Smooth muscle cell (in vitro differentiated cells): ENCODE data around the gene ZDHHC17. TPM values are rescaled to one million over a fixed set of nuclear protein-coding genes. Genes with fewer than 3 reads are reported as not detected.
A peak's percentile ranks its signal among the peaks of the same experiment; 100 is the strongest.

Source experiments
- DNase-seq: peaks from one replicate; lab custom pipeline; 2025; ENCODE audit not compliant: unreplicated experiment; lab: John Stamatoyannopoulos, UW
- H2AFZ ChIP-seq: fragments of 200-600 bp; sonication (generic); 2 replicates; pipeline ENCODE4 v1.6.0; 2016; ENCODE audit warnings: antibody characterized with exemption, low read depth, mild to moderate bottlenecking
- H3F3A ChIP-seq: fragments of 200-600 bp; sonication (generic); 2 replicates; pipeline ENCODE4 v1.6.0; 2017; ENCODE audit warnings: antibody characterized with exemption, low read depth
- H3K27ac ChIP-seq: fragments of 200-600 bp; sonication (generic); 2 replicates; pipeline ENCODE4 v1.5.1; 2016; ENCODE audit warnings: low read depth, mild to moderate bottlenecking
- H3K27me3 ChIP-seq: fragments of 200-600 bp; sonication (generic); 2 replicates; pipeline ENCODE4 v1.6.1; 2016; ENCODE audit warnings: low read depth, mild to moderate bottlenecking
- H3K36me3 ChIP-seq: fragments of 200-600 bp; sonication (generic); 2 replicates; pipeline ENCODE4 v1.5.1; 2016; ENCODE audit warnings: low read depth
- H3K4me1 ChIP-seq: fragments of 200-600 bp; sonication (generic); 2 replicates; pipeline ENCODE4 v1.5.1; 2016; ENCODE audit warnings: low read depth
- H3K4me2 ChIP-seq: fragments of 200-600 bp; sonication (generic); 2 replicates; pipeline ENCODE4 v1.6.0; 2016; ENCODE audit warnings: mild to moderate bottlenecking
- H3K4me3 ChIP-seq: fragments of 200-600 bp; sonication (generic); 2 replicates; pipeline ENCODE4 v1.5.1; 2016; ENCODE audit warnings: mild to moderate bottlenecking
- H3K79me2 ChIP-seq: fragments of 200-600 bp; sonication (generic); 2 replicates; pipeline ENCODE4 v1.6.0; 2016; ENCODE audit warnings: low read depth, mild to moderate bottlenecking
- H3K9ac ChIP-seq: fragments of 200-600 bp; sonication (generic); 2 replicates; pipeline ENCODE4 v1.6.0; 2016; ENCODE audit warnings: low read depth
- H3K9me3 ChIP-seq: fragments of 200-600 bp; sonication (generic); replicated peaks from 2 replicates; pipeline ENCODE4 v1.5.1; 2016; ENCODE audit warnings: low read depth
- H4K20me1 ChIP-seq: fragments of 200-600 bp; sonication (generic); 2 replicates; pipeline ENCODE4 v1.6.0; 2016; ENCODE audit warnings: low read depth
- CTCF ChIP-seq: fragments of 200-600 bp; sonication (generic); IDR thresholded peaks from 2 replicates; pipeline ENCODE4 v1.5.1; 2017; ENCODE audit warnings: borderline replicate concordance, mild to moderate bottlenecking, antibody characterized with exemption; ENCODE audit not compliant: insufficient read depth, poor library complexity, severe bottlenecking
- WGBS: methylation state at CpG from one replicate; pipeline ENCODE4 v1.1.7; 2016; ENCODE audit warnings: low lambda C conversion rate; 5-methylcytosine and 5-hydroxymethylcytosine counted together
- polyA plus RNA-seq: library from polyadenylated mRNA; unstranded; fragments of >200 nt; fragmentation: Nextera tagmentation; extraction: Ambion mirVana; gene quantifications from 2 replicates; pipeline ENCODE4 v1.2.1, GENCODE V29; 2016
- total RNA-seq: library from RNA; depleted of rRNA; stranded (reverse); fragments of >200 nt; gene quantifications from 2 replicates; pipeline ENCODE4 v1.2.3, GENCODE V29; 2014

The ZDHHC17 gene
- total and polyA plus RNA-seq, 2 experiments from 2014 or later, result 12.8 to 34.8 TPM

GRCh38 chr12:76876696-76877229 is 112.8 kb downstream of the ZDHHC17 start:
- peaks cover 47% of the 10 kb centered on the region for H3K4me1 ChIP-seq
- H3K27me3 ChIP-seq, result no peaks in the 10 kb centered on the region
- peak overlapping the region; percentile 99 for H3K27ac ChIP-seq
- no peak for TF ChIP-seq CTCF
- peak overlapping the region; percentile 99 for H3K4me2 ChIP-seq
- H3K79me2 ChIP-seq, result peaks cover 70% of the 10 kb centered on the region
- peaks cover 24% of the 10 kb centered on the region for H3F3A ChIP-seq
- H4K20me1 ChIP-seq, result peaks cover 59% of the 10 kb centered on the region
- no peak for DNase-seq
- H2AFZ ChIP-seq, result no peak overlapping the region
- no peaks in the 10 kb centered on the region for H3K9me3 ChIP-seq
- H3K9ac ChIP-seq, result peak overlapping the region; percentile 97
- H3K4me3 ChIP-seq, result peak overlapping the region; percentile 98
- WGBS, result 84% methylated on average over 2 of the region's 2 CpGs
- H3K36me3 ChIP-seq, result no peaks in the 10 kb centered on the region

GRCh38 chr12:76878099-76878898 is 114.4 kb downstream of the ZDHHC17 start:
- DNase-seq, result no peak

GRCh38 chr12:76878899-76879709 is 115.2 kb downstream of the ZDHHC17 start, which contains the start of gene CSRP2:
Gene CSRP2, minus strand, starts transcription at chr12:76879019. Its CDS starts 12,759 bp downstream, at chr12:76866260.
- Histone ChIP-seq H3K4me2 (peak within 1 kb of the TSS; percentile 99), H3K27ac (peak within 1 kb of the TSS; percentile 99), H3K27me3 (no peaks in the 10 kb centered on the region), H3K4me3 (peak within 1 kb of the TSS; percentile 98), H3K9me3 (no peaks in the 10 kb centered on the region), H3K9ac (peak within 1 kb of the TSS; percentile 97), H3K36me3 (no peaks in the 10 kb centered on the region), H4K20me1 (peaks cover 36% of the 10 kb centered on the region), H3K79me2 (peaks cover 46% of the 10 kb centered on the region), H2AFZ (peak within 1 kb of the TSS; percentile 49), H3K4me1 (peaks cover 46% of the 10 kb centered on the region), H3F3A (peaks cover 19% of the 10 kb centered on the region)
- TF ChIP-seq CTCF, result no peak
- 1% methylated on average over 44 of the region's 71 CpGs for WGBS
- peak; percentile 88 for DNase-seq

More at GRCh38 chr12:76878099-76878898, 114.4 kb downstream of the ZDHHC17 start:
- H3K27me3 ChIP-seq, result no peaks in the 10 kb centered on the region
- no peaks in the 10 kb centered on the region for H3K9me3 ChIP-seq
- H3K79me2 ChIP-seq, result peaks cover 54% of the 10 kb centered on the region
- peak overlapping the region; percentile 98 for H3K4me3 ChIP-seq
- no peak overlapping the region for H2AFZ ChIP-seq
- peaks cover 46% of the 10 kb centered on the region for H3K4me1 ChIP-seq
- H3K9ac ChIP-seq, result peak overlapping the region; percentile 97
- peaks cover 19% of the 10 kb centered on the region for H3F3A ChIP-seq
- WGBS, result under 1% methylated on average over 37 of the region's 44 CpGs
- H3K4me2 ChIP-seq, result peak overlapping the region; percentile 99
- peaks cover 44% of the 10 kb centered on the region for H4K20me1 ChIP-seq
- H3K36me3 ChIP-seq, result no peaks in the 10 kb centered on the region
- TF ChIP-seq CTCF, result no peak
- H3K27ac ChIP-seq, result peak overlapping the region; percentile 99
